H9 (cell line): Measurements from ENCODE around the gene PELI3. TPM values are rescaled to one million over a fixed set of nuclear protein-coding genes. Genes with fewer than 3 reads are reported as not detected.

Experiments used
- DNase-seq: peaks from one replicate; pipeline ENCODE4 v3.0.0-alpha.2; 2017
- H2AFZ ChIP-seq: one replicate; pipeline ENCODE4 v1.6.1; 2013; ENCODE audit warnings: mild to moderate bottlenecking, low read length, control low read depth, moderate library complexity
- H2AK5ac ChIP-seq: 2 replicates; pipeline ENCODE4 v1.6.1; 2013; ENCODE audit warnings: low read length, control low read depth, mixed read lengths; ENCODE audit not compliant: insufficient read length
- H2BK120ac ChIP-seq: one replicate; pipeline ENCODE4 v1.6.1; 2013; ENCODE audit warnings: low read depth, mild to moderate bottlenecking, low read length, control low read depth, inconsistent platforms; ENCODE audit not compliant: poor library complexity, severe bottlenecking
- H2BK12ac ChIP-seq: 2 replicates; pipeline ENCODE4 v1.6.1; 2013; ENCODE audit warnings: low read length, control low read depth, mixed read lengths, low read depth; ENCODE audit not compliant: insufficient read length
- H2BK15ac ChIP-seq: 2 replicates; pipeline ENCODE4 v1.6.1; 2013; ENCODE audit warnings: low read depth, low read length, control low read depth
- H2BK20ac ChIP-seq: one replicate; pipeline ENCODE4 v1.6.1; 2013; ENCODE audit warnings: low read depth, mild to moderate bottlenecking, low read length, control low read depth, inconsistent platforms; ENCODE audit not compliant: poor library complexity, severe bottlenecking
- H2BK5ac ChIP-seq: 2 replicates; pipeline ENCODE4 v1.6.1; 2013; ENCODE audit warnings: low read length, control low read depth, mixed read lengths; ENCODE audit not compliant: insufficient read length
- H3K14ac ChIP-seq: 2 replicates; pipeline ENCODE4 v1.6.1; 2013; ENCODE audit warnings: low read length, control low read depth; ENCODE audit not compliant: insufficient read depth
- H3K18ac ChIP-seq: 2 replicates; pipeline ENCODE4 v1.6.1; 2013; ENCODE audit warnings: low read depth, mild to moderate bottlenecking, mixed read lengths, low read length, control low read depth; ENCODE audit not compliant: insufficient read length
- H3K23ac ChIP-seq: 2 replicates; pipeline ENCODE4 v1.6.1; 2013; ENCODE audit warnings: low read length, control low read depth, mixed read lengths, low read depth; ENCODE audit not compliant: insufficient read length
- H3K23me2 ChIP-seq: 2 replicates; pipeline ENCODE4 v1.6.1; 2013; ENCODE audit warnings: low read depth, mild to moderate bottlenecking, mixed read lengths, low read length, control low read depth; ENCODE audit not compliant: insufficient read length, poor library complexity, severe bottlenecking
- H3K27ac ChIP-seq: 2 replicates; pipeline ENCODE4 v1.5.1; 2013; ENCODE audit warnings: low read length, control low read depth, mixed read lengths, low read depth; ENCODE audit not compliant: insufficient read length
- H3K27me3 ChIP-seq: 2 replicates; pipeline ENCODE4 v1.6.1; 2013; ENCODE audit warnings: low read length, control low read depth, inconsistent platforms; ENCODE audit not compliant: insufficient read depth
- H3K4ac ChIP-seq: 2 replicates; pipeline ENCODE4 v1.6.1; 2013; ENCODE audit warnings: low read depth, mild to moderate bottlenecking, control low read depth, inconsistent platforms, low read length, moderate library complexity
- H3K4me1 ChIP-seq: 2 replicates; pipeline ENCODE4 v1.6.1; 2013; ENCODE audit warnings: low read length, control low read depth, inconsistent platforms; ENCODE audit not compliant: insufficient read depth
- H3K4me2 ChIP-seq: 2 replicates; pipeline ENCODE4 v1.6.1; 2013; ENCODE audit warnings: low read length, control low read depth, mixed read lengths; ENCODE audit not compliant: insufficient read length, insufficient read depth
- H3K56ac ChIP-seq: 2 replicates; pipeline ENCODE4 v1.6.1; 2013; ENCODE audit warnings: low read depth, mild to moderate bottlenecking, mixed read lengths, low read length, control low read depth; ENCODE audit not compliant: insufficient read length
- H3K79me1 ChIP-seq: 2 replicates; pipeline ENCODE4 v1.6.1; 2013; ENCODE audit warnings: low read depth, mild to moderate bottlenecking, moderate library complexity, low read length, control low read depth, inconsistent platforms; ENCODE audit not compliant: insufficient read depth, poor library complexity, severe bottlenecking
- H3K79me2 ChIP-seq: 2 replicates; pipeline ENCODE4 v1.6.1; 2013; ENCODE audit warnings: low read length, control low read depth, inconsistent platforms; ENCODE audit not compliant: insufficient read depth
- H3K9ac ChIP-seq: 2 replicates; pipeline ENCODE4 v1.6.1; 2013; ENCODE audit warnings: low read length, control low read depth, mixed read lengths; ENCODE audit not compliant: insufficient read length; ENCODE audit errors: extremely low read depth
- H3K9me3 ChIP-seq: one replicate; pipeline ENCODE4 v1.6.1; 2013; ENCODE audit warnings: low read depth, low read length, inconsistent platforms; ENCODE audit not compliant: control insufficient read depth
- H3T11ph ChIP-seq: one replicate; pipeline ENCODE4 v1.6.1; 2013; ENCODE audit warnings: mild to moderate bottlenecking, low read length, control low read depth, inconsistent platforms
- H4K20me1 ChIP-seq: one replicate; pipeline ENCODE4 v1.6.1; 2013; ENCODE audit not compliant: control insufficient read depth, insufficient read length, insufficient read depth
- H4K5ac ChIP-seq: 2 replicates; pipeline ENCODE4 v1.6.1; 2013; ENCODE audit warnings: low read depth, mild to moderate bottlenecking, mixed read lengths, low read length, control low read depth; ENCODE audit not compliant: insufficient read length
- H4K8ac ChIP-seq: replicated peaks from 2 replicates; pipeline ENCODE4 v1.6.1; 2013; ENCODE audit warnings: low read length, control low read depth, mixed read lengths, low read depth; ENCODE audit not compliant: insufficient read length
- H4K91ac ChIP-seq: 2 replicates; pipeline ENCODE4 v1.6.1; 2013; ENCODE audit warnings: low read depth, mild to moderate bottlenecking, moderate library complexity, mixed read lengths, low read length, control low read depth; ENCODE audit not compliant: insufficient read length
- H3K27ac Mint-ChIP-seq, 3 experiments: 2 replicates in 2 of 3; 3 replicates in 1 of 3; pipeline ENCODE4 v1.8.0; 2020 to 2021; ENCODE audit warnings: mixed read lengths in 3 of 3, mild to moderate bottlenecking in 1 of 3, moderate library complexity in 1 of 3
- H3K27me3 Mint-ChIP-seq: 2 replicates; pipeline ENCODE4 v1.8.0; 2021; ENCODE audit warnings: low read depth, mild to moderate bottlenecking, moderate library complexity, mixed read lengths
- H3K36me3 Mint-ChIP-seq, 3 experiments: 2 replicates in 2 of 3; 3 replicates in 1 of 3; pipeline ENCODE4 v1.8.0; 2020 to 2021; ENCODE audit warnings: low read depth in 3 of 3, mixed read lengths in 3 of 3; ENCODE audit not compliant: insufficient read depth in 1 of 3
- H3K4me1 Mint-ChIP-seq, 2 experiments: 2 replicates each; pipeline ENCODE4 v1.8.0; 2020; ENCODE audit warnings: mixed read lengths in 2 of 2
- H3K4me3 Mint-ChIP-seq, 2 experiments: 2 replicates in 1 of 2; 3 replicates in 1 of 2; pipeline ENCODE4 v1.8.0; 2020 to 2021; ENCODE audit warnings: mild to moderate bottlenecking in 2 of 2, mixed read lengths in 2 of 2, moderate library complexity in 1 of 2
- H3K9me3 Mint-ChIP-seq, 2 experiments: 2 replicates in 1 of 2; 3 replicates in 1 of 2; pipeline ENCODE4 v1.8.0; 2020; ENCODE audit warnings: mild to moderate bottlenecking in 2 of 2, mixed read lengths in 2 of 2, moderate library complexity in 1 of 2
- WGBS: extraction: QIAGEN DNeasy Blood & Tissue Kit; methylation state at CpG from one replicate; pipeline ENCODE4 v1.1.7; 2013; ENCODE audit warnings: missing lambda C conversion rate, low lambda C conversion rate, mixed read lengths; ENCODE audit not compliant: insufficient read length; ENCODE audit errors: extremely low coverage; 5-methylcytosine and 5-hydroxymethylcytosine counted together
- total RNA-seq: library from RNA; stranded (reverse); gene quantifications from 2 replicates; pipeline ENCODE4 v1.2.1, GENCODE V29; 2021
- TF ChIP-seq, protein P1 (sequence below): fragments of 200-600 bp; sonication (generic); conservative IDR thresholded peaks from 3 replicates; pipeline ENCODE4 v1.8.0; 2021; ENCODE audit warnings: antibody characterized with exemption, mild to moderate bottlenecking

PELI3 gene
- total RNA-seq, 1 experiment from 2014 or later = 10.3 TPM

DNA sequence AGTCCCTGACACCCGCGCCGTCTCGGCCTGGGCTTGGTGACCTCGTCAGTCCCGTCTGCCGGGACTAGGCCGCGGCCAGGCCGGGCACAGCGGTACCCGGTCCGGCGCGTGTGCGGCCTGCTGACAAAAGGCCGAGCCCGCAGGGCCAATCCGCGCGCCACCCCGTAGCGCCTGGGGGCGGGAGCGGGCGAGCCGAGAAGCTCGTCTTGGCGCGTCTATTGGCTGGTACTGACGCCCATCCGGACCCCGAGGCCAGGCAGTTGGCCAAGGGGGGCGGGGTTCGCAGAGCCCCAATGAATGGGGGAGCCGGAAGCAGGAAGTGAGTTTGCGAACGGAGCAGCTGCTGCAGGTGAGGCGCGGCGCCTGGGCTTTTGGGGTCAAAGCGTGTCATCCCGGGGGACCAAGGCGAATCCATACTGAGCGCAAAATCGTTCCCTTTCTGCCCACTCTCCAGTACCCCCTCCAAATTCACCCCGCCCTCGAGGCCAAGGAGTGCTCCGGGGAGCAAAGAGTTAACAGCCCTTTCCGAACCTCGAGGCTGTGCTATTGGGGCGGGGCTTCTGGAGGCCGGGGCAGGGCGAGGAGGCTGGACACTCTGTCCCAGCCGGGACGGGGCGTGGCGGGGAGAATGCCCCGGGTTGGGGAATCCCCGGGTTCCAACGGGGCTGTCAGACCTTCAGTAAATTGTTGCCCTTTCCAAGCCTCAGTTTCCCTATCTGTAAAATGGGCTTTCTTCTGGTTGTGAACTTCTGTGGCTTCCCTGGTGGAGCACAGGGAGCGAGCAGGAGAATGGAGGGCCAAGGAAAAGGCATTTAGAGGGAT lies 13.6 kb downstream of the PELI3 start, which contains the start of gene DPP3:
Gene DPP3 (plus strand): TSS at position 318 of the 822 bp plus-strand sequence. CDS start 1,767 bp downstream, outside the sequence.
- WGBS = no CpG with 5 or more reads among the region's 62 CpGs
- Histone ChIP-seq H3T11ph (no peak within 1 kb of the TSS), H3K9me3 (no peaks in the 10 kb centered on the region), H3K79me2 (no peaks in the 10 kb centered on the region), H3K23me2 (peaks cover 13% of the 10 kb centered on the region), H2AK5ac (no peak within 1 kb of the TSS), H3K18ac (peak within 1 kb of the TSS; percentile 78), H4K20me1 (no peaks in the 10 kb centered on the region), H3K14ac (peak within 1 kb of the TSS; percentile 84), H3K4me1 (no peaks in the 10 kb centered on the region), H2BK20ac (no peak within 1 kb of the TSS), H3K23ac (no peak within 1 kb of the TSS), H2BK15ac (no peak within 1 kb of the TSS), H2BK5ac (no peak within 1 kb of the TSS), H3K4me2 (peak within 1 kb of the TSS; percentile 52), H4K8ac (no peak within 1 kb of the TSS), H4K5ac (no peak within 1 kb of the TSS), H3K79me1 (no peaks in the 10 kb centered on the region), H2BK12ac (no peak within 1 kb of the TSS), H3K27ac (peak within 1 kb of the TSS; percentile 6), H3K56ac (no peak within 1 kb of the TSS), H3K4ac (no peak within 1 kb of the TSS), H3K27me3 (no peaks in the 10 kb centered on the region), H2AFZ (no peak within 1 kb of the TSS), H2BK120ac (peak within 1 kb of the TSS; percentile 89), H3K9ac (peak within 1 kb of the TSS; percentile 85), H4K91ac (no peak within 1 kb of the TSS)
- Mint-ChIP-seq H3K27me3 (no peaks in the 10 kb centered on the region), H3K4me3 (peak within 1 kb of the TSS; percentile 91 to 93), H3K36me3 (peaks cover 0 to 21% (median 14%) of the 10 kb centered on the region in 3 experiments; a peak in 5 of 7 replicates), H3K4me1 (peaks cover 25 to 29% of the 10 kb centered on the region in 2 experiments), H3K27ac (peak within 1 kb of the TSS; percentile 85 to 98 (median 90); a peak in 5 of 7 replicates), H3K9me3 (no peaks in the 10 kb centered on the region)
- DNase-seq = peak; percentile 99
- TF ChIP-seq, protein P1, sequence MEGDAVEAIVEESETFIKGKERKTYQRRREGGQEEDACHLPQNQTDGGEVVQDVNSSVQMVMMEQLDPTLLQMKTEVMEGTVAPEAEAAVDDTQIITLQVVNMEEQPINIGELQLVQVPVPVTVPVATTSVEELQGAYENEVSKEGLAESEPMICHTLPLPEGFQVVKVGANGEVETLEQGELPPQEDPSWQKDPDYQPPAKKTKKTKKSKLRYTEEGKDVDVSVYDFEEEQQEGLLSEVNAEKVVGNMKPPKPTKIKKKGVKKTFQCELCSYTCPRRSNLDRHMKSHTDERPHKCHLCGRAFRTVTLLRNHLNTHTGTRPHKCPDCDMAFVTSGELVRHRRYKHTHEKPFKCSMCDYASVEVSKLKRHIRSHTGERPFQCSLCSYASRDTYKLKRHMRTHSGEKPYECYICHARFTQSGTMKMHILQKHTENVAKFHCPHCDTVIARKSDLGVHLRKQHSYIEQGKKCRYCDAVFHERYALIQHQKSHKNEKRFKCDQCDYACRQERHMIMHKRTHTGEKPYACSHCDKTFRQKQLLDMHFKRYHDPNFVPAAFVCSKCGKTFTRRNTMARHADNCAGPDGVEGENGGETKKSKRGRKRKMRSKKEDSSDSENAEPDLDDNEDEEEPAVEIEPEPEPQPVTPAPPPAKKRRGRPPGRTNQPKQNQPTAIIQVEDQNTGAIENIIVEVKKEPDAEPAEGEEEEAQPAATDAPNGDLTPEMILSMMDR = no peak
